Heart left ventricle (tissue), 16 donors: ENCODE measurements around the gene MAN1C1. TPM values are rescaled to one million over a fixed set of nuclear protein-coding genes. Genes with fewer than 3 reads are reported as not detected.
A peak's percentile ranks its signal among the peaks of the same experiment; 100 is the strongest.

Experiments
- ATAC-seq, 4 donors: fragments of 200-7000 bp; cut with Tn5 transposase; one replicate each; pipeline ENCODE4 v1.9.1; 2020 to 2022; ENCODE audit warnings: moderate library complexity in 4 of 4, mild to moderate bottlenecking in 3 of 4, moderate number of reproducible peaks in 1 of 4
- DNase-seq, 5 donors: peaks; one replicate each; pipeline ENCODE4 v3.0.0-alpha.2; 2020
- H3K27ac ChIP-seq, 12 donors: fragments of 200-600 bp; sonication (generic) in 4 of 12; one replicate each; pipeline versions ENCODE4 v1.5.0 to v1.8.0; 2016 to 2022; ENCODE audit warnings: mild to moderate bottlenecking in 2 of 12
- H3K27me3 ChIP-seq, 9 donors: fragments of 200-600 bp; sonication (generic) in 2 of 9; one replicate each; pipeline versions ENCODE4 v1.5.1 to v1.8.0; 2016 to 2022; ENCODE audit warnings: mild to moderate bottlenecking in 3 of 9
- H3K36me3 ChIP-seq, 9 donors: fragments of 200-600 bp; sonication (generic) in 2 of 9; one replicate each; pipeline versions ENCODE4 v1.5.0 to v1.8.0; 2018 to 2022; ENCODE audit warnings: mild to moderate bottlenecking in 2 of 9
- H3K4me1 ChIP-seq, 12 donors: fragments of 200-600 bp; sonication (generic) in 4 of 12; one replicate each; pipeline versions ENCODE4 v1.5.0 to v1.8.0; 2016 to 2022; ENCODE audit warnings: mild to moderate bottlenecking in 3 of 12
- H3K4me3 ChIP-seq, 12 donors: fragments of 200-600 bp; sonication (generic) in 4 of 12; one replicate each; pipeline versions ENCODE4 v1.5.0 to v1.8.0; 2017 to 2022; ENCODE audit warnings: mild to moderate bottlenecking in 9 of 12, moderate library complexity in 4 of 12
- H3K9me3 ChIP-seq, 12 donors: fragments of 200-600 bp; sonication (generic) in 4 of 12; one replicate each; pipeline versions ENCODE4 v1.5.0 to v1.8.0; 2016 to 2022; ENCODE audit warnings: mild to moderate bottlenecking in 1 of 12
- POLR2A ChIP-seq, 2 donors: fragments of 450-650 bp; IDR thresholded peaks; one replicate each; pipeline ENCODE4 v1.6.1; 2017; ENCODE audit warnings: antibody characterized with exemption in 2 of 2, mild to moderate bottlenecking in 2 of 2, moderate library complexity in 2 of 2
- WGBS, 4 donors: extraction: QIAGEN DNeasy Blood & Tissue Kit in 2 of 4; methylation state at CpG; one replicate each; pipeline versions ENCODE4 v1.1.5 to v1.1.7; 2013 to 2018; 5-methylcytosine and 5-hydroxymethylcytosine counted together
- intact Hi-C, 10 donors: fragments of 100-400 bp; cut with DNase I; formaldehyde crosslinking; loops; one replicate each; pipeline versions ENCODE4 v1.11.1 to v1.14.2; 2022
- polyA plus RNA-seq, 2 donors: library from polyadenylated mRNA; stranded (reverse); fragments of 200-250 nt; gene quantifications; one replicate each; pipeline ENCODE4 v1.2.3, GENCODE V29; 2013
- total RNA-seq, 9 donors: library from RNA; depleted of rRNA in 2 of 9; stranded (reverse); fragments of >200 nt in 2 of 9; fragmentation: NEBNext Ultra II Directional in 3 of 9; extraction: Animal tissue kit (Norgen Biotek cat#: 25700) in 3 of 9; gene quantifications; one replicate each; pipeline versions ENCODE4 v1.1.0 to v1.2.4, GENCODE V29; 2016 to 2023
- TF ChIP-seq, protein P1 (sequence below), 12 donors: fragments of 200-600 bp; sonication (generic) in 4 of 12; IDR thresholded peaks; one replicate each; pipeline versions ENCODE4 v1.5.0 to v1.8.0; 2018 to 2022; ENCODE audit warnings: antibody characterized with exemption in 12 of 12, mild to moderate bottlenecking in 5 of 12
- donor health status: ischemic (EF 13 %, LVEDD 7.1; RV severe dilation, severe dysfunction).
- donor health status: healthy with polysubstance abuse.
- donor health status: DM: no; HTN: yes; CAD: no.
- donor health status: DM: no; HTN: no; CAD: no.
- donor health status: ischemic (EF 25% LVEDD 6.9; RV normal size, moderate dysfunction).
- donor health status: ischemic (EF 25% LVEDD 5.7; RV mildly dilated, moderate dysfunction).
- donor health status: healthy.
- donor health status: DM: yes; HTN: yes; CAD: no.
- donor health status: ischemic (EF 35%, LVEDD 5.7; RV mildly dilated, moderate dysfunction).
- donor health status: nonischemic (EF 11% LVEDD 7.7; RV severe dilation, severe dysfunction).
- donor health status: DM: yes; HTN: yes; CAD: no.
- donor health status: PGD.
- donor health status: ischemic (EF 29% LVEDD 5.4; RV normal size, mild dysfunction).
- donor health status: nonischemic (EF 23%, LVEDD 6.1; RV moderate dilation, normal function).

Gene MAN1C1
- total and polyA plus RNA-seq, 11 donors = 7.7 to 25.7 (median 14.7) TPM

DNA sequence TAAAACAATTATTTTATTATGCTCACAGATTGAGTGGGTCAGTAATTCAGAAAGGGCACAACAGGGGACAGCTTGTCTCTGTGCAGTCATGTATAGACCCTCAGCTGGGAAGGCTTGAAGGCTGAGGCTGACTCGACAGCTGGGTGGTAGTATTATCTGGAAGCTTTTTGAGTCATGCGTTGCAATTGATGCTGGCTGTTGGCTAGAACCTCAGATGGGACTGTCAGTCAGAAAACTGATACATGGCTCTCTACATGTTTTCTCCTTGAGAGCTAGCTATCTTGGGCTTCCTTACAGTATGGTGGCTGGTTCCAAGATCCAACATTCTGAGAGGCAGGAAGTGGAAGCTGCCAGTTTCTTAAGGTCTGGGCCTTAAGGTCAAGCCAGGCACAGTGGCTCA lies 121.9 kb downstream of the MAN1C1 start:
- ATAC-seq = no peak
- Histone ChIP-seq H3K9me3 (peaks cover 0 to 10% (median 0%) of the 10 kb centered on the region in 12 donors), H3K27ac (no peak overlapping the region), H3K36me3 (no peaks in the 10 kb centered on the region), H3K4me1 (peaks cover 3 to 58% (median 24%) of the 10 kb centered on the region in 12 donors), H3K4me3 (no peak overlapping the region), H3K27me3 (no peaks in the 10 kb centered on the region)
- intact Hi-C loops = loop anchor here in 1 of 10 donors (5.0 kb wide), 1 partner anchor 121 kb away; the partner anchor contains the start of gene MAN1C1
- TF ChIP-seq, protein P1, sequence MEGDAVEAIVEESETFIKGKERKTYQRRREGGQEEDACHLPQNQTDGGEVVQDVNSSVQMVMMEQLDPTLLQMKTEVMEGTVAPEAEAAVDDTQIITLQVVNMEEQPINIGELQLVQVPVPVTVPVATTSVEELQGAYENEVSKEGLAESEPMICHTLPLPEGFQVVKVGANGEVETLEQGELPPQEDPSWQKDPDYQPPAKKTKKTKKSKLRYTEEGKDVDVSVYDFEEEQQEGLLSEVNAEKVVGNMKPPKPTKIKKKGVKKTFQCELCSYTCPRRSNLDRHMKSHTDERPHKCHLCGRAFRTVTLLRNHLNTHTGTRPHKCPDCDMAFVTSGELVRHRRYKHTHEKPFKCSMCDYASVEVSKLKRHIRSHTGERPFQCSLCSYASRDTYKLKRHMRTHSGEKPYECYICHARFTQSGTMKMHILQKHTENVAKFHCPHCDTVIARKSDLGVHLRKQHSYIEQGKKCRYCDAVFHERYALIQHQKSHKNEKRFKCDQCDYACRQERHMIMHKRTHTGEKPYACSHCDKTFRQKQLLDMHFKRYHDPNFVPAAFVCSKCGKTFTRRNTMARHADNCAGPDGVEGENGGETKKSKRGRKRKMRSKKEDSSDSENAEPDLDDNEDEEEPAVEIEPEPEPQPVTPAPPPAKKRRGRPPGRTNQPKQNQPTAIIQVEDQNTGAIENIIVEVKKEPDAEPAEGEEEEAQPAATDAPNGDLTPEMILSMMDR (IDR thresholded peaks at IDR 0.05) = no peak
- TF ChIP-seq POLR2A (IDR thresholded peaks at IDR 0.05) = no peak
- 71 to 83% (median 77%) methylated on average over 2 of the region's 2 CpGs for WGBS, 4 donors
- no peak for DNase-seq

DNA sequence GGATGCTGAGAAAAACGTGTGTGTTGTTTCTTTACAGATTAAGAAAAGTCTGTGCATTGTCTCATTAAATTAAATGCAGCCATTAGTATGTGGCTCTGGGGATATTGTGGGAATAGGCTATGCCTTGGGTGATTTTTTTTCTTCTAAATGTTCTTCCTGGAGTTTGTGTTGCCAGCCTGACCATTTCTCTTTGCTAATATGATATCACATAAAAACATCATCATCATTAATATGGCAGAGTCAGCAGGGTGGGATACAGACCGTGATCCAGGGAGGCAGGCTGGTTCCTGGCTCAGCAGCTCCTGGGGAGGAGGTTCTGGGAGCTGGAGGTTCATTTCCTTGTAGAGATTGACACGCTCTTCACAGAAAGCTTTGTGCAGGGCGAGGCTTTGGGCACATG lies 122.8 kb downstream of the MAN1C1 start:
- peaks cover 0 to 10% (median 0%) of the 10 kb centered on the region in 12 donors for H3K9me3 ChIP-seq
- WGBS, 4 donors = 73 to 89% (median 80%) methylated on average over 4 of the region's 4 CpGs

DNA sequence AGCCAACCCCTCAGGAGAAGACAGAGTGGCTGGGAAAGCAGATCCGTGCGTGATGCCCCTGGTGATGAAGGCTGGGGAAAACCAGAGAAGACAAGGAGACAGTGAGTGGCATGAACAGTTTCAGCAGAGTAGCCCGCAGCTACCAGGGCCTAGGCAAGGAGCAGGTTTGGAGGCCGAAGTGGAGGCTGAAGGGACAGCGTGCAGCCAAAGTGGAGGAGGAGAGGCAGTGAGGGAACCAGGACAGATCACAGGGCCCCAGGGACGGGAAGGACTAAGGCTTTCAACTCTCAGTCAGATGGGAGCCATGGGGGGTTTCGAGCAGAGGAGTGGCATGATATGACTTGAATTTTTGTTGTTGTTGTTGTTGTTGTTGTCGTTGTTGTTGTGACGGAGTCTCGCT lies 123.5 kb downstream of the MAN1C1 start:
- no peak overlapping the region for H3K27ac ChIP-seq
- DNase-seq = no peak
- no peak for ATAC-seq
- H3K27me3 ChIP-seq = no peaks in the 10 kb centered on the region
- H3K4me1 ChIP-seq = peaks cover 3 to 64% (median 37%) of the 10 kb centered on the region in 12 donors
- no peaks in the 10 kb centered on the region for H3K36me3 ChIP-seq
- H3K4me3 ChIP-seq = no peak overlapping the region
- WGBS, 4 donors = 95 to 97% (median 96%) methylated on average over 10 of the region's 10 CpGs
- peaks cover 0 to 10% (median 0%) of the 10 kb centered on the region in 12 donors for H3K9me3 ChIP-seq
- intact Hi-C loops = loop anchor here in 7 of 10 donors (5.0 to 10.0 kb wide), 6 partner anchors 33 to 123 kb away; partner anchors contain the start of gene MAN1C1 (in 3 of the 7)
- TF ChIP-seq, protein P1 (IDR thresholded peaks at IDR 0.05) = no peak
- no peak for TF ChIP-seq POLR2A (IDR thresholded peaks at IDR 0.05)

More for the DNA sequence above, 122.8 kb downstream of the MAN1C1 start:
- DNase-seq = no peak
- H3K4me1 ChIP-seq = peaks cover 3 to 63% (median 32%) of the 10 kb centered on the region in 12 donors
- no peak overlapping the region for H3K4me3 ChIP-seq
- intact Hi-C loops = loop anchor here in 1 of 10 donors (5.0 kb wide), 1 partner anchor 122 kb away; the partner anchor contains the start of gene MAN1C1
- no peaks in the 10 kb centered on the region for H3K27me3 ChIP-seq
- no peak for TF ChIP-seq POLR2A (IDR thresholded peaks at IDR 0.05)
- TF ChIP-seq, protein P1 (IDR thresholded peaks at IDR 0.05) = no peak
- H3K27ac ChIP-seq = no peak overlapping the region
- ATAC-seq = no peak
- H3K36me3 ChIP-seq = no peaks in the 10 kb centered on the region

DNA sequence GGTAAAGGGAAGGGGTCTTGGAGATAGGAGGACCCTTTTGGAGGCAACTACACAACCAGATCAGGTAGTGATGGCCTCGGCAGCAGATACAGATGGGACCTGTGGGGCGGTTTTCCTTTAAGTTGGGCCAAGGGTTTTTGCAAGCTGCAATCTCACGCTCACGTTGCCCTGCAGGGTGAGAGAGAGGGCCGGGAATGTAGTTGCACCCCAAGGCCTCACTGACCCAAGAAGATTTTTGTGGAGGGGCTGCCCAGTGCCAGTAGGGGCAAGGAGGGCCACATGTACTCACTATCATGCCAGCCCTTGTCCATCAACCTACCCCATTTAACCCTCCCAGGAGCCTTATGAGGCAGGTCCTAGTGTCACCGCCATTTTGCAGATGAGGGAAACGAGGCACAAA lies 125.7 kb downstream of the MAN1C1 start:
- WGBS, 4 donors = 86 to 93% (median 89%) methylated on average over 7 of the region's 7 CpGs
- H3K27me3 ChIP-seq = no peaks in the 10 kb centered on the region
- H3K4me1 ChIP-seq = peaks cover 0 to 43% (median 28%) of the 10 kb centered on the region in 12 donors
- DNase-seq (no peak), ATAC-seq (no peak)
- H3K4me3 ChIP-seq = no peak overlapping the region
- peaks cover 0 to 10% (median 0%) of the 10 kb centered on the region in 12 donors for H3K9me3 ChIP-seq
- H3K27ac ChIP-seq = peak overlapping the region in 11 of 12 donors; percentile 83 to 99 (median 92)
- TF ChIP-seq POLR2A (IDR thresholded peaks at IDR 0.05) = no peak
- TF ChIP-seq, protein P1 (IDR thresholded peaks at IDR 0.05) = no peak
- no peaks in the 10 kb centered on the region for H3K36me3 ChIP-seq
- intact Hi-C loops = loop anchor here in 7 of 10 donors (2.0 to 10.0 kb wide), 8 partner anchors 35 to 125 kb away; partner anchors contain the start of gene MAN1C1 (in 3 of the 7)
